Measurements from ENCODE around the gene UCKL1.
"Not testable (repeated sequence)": the region's sequence is repeated elsewhere in the genome, so short reads cannot be mapped to it uniquely, and the experiment has no call there.

The UCKL1 gene

GRCh38 chr20:63972312-63973159 lies 16.3 kb upstream of the UCKL1 start:
- no peak for DNase-seq (ENCODE audit: low read depth, low spot score)

GRCh38 chr20:63971960-63972311 lies 15.7 kb upstream of the UCKL1 start:
- not testable (repeated sequence) for DNase-seq (ENCODE audit: low read depth, low spot score)

DNA sequence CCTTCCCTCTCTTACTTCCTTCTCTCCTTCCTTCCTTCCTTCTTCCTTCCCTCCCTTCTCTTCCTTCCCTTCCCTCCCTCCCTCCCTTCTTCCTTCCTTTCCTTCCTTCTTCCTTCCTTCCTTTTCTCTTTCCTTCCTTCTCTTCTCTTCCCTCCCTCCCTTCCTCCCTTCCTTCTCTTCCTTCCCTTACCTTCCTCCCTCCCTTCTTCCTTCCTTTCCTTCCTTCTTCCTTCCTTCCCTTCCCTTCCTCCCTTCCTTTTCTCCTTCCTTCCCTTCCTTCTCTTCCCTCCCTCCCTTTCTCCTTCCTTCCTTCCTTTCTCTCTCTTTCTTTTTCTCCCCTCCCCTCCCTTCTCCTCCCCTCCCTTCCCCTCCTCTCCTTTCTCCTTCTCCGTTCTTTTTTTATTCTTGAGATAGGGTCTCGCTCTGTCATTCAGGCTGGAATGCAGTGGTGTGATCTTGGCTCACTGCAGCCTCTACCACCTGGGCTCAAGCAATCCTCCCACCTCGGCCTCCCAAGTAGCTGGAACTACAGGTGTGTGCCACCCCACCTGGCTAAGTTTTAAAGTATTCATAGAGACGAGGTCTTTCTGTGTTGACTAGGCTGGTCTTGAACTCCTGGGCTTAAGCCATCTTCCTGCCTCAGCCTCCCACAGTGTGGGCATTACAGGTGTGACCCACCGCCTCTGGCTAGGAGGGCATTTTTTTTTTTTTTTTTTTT lies 14.7 kb upstream of the UCKL1 start:
- DNase-seq (ENCODE audit: low read depth, low spot score): no peak

DNA sequence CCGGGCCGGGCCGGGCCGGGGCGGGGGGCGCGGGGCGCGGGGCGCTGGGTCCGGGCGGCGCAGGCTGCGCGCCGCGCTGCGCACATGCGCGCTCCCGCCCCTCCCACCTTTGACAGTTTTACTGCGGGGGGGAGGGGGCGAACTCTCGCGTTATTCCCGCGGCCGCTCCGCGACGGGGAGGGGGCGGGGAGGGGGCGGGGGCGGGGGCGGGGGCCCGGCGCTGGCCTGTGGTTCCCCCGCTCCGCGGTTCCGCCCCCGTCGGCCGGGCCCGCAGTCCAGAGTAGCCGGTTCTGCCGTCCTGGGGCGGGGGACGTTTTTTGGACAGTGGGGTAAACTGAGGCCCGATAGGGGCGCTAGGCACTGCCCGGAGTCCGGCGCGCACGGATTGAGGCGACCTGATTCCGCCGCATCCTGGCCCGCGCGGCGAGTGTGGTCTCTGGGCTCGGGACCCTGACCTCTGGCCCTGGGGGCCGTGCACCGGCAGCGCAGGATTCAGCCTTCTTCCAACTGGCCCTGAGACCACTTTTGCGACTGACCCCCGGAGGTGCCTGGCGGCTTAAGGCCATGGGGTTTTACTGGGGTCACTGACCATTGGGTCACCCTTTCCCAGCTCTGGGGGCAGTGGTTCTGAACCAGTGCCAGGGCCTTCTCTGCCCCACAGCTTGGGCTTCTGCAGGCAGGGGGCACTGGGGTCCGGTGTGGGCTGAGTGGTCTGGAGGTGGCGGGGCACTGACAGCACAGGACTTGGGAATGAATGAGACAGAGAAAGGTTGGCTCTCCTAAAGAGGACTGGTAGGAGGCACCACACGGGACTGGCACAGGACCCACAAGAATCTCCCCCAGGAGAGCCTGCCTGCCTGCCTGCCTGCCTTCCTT lies 13.9 kb upstream of the UCKL1 start, which contains the start of gene ZNF512B:
Gene ZNF512B (minus strand): TSS at position 93 of the 876 bp plus-strand sequence. CDS start 1,980 bp downstream, outside the sequence.
- DNase-seq (ENCODE audit: low read depth, low spot score): no peak

- no peak for DNase-seq (ENCODE audit: low read depth, low spot score)
Observed at GRCh38 chr20:63968928-63969760, 12.9 kb upstream of the UCKL1 start.

- DNase-seq (ENCODE audit: low read depth, low spot score): no peak
Observed at GRCh38 chr20:63968136-63968927, 12.1 kb upstream of the UCKL1 start.

DNA sequence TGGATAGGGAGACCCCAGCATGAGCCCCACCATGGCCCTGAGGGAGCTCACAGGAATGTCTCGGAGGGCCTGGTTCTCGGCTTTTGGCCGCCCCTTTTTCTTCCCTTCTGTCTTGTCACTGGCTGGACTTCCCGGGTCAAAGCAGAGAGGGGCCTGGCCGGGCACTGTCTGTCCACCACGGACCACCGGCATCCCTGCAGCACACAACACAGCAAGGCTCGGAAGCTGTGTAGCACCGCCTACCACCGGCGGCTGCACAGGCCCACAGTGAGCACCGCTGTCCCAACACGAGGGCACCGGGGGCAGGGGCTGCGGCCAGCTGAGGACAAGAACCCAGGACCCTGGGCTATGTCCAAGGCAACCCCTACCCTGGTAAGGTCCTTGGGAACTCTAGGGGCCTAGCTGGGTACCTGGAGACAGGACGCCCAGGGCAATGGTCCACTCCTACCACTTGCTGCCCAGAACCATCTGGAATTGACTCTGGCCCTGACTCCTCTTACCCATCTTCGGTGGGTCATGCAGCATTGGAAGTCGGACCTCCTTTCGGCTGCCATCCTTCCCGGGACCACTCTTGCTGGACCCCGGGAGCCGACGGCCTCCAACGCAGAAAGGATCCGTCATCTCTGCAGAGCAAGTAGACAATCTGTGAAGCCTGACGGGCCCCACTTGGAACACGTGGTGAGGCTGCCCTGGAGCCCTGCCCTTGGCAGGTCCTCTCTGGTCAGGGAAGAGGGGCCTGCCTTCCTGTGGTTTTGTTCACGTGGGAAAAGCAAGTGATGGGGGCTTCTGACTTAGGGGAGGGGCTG lies 11.3 kb upstream of the UCKL1 start:
- no peak for DNase-seq (ENCODE audit: low read depth, low spot score)

GRCh38 chr20:63966944-63967322 lies 10.7 kb upstream of the UCKL1 start:
- no peak for DNase-seq (ENCODE audit: low read depth, low spot score)

DNA sequence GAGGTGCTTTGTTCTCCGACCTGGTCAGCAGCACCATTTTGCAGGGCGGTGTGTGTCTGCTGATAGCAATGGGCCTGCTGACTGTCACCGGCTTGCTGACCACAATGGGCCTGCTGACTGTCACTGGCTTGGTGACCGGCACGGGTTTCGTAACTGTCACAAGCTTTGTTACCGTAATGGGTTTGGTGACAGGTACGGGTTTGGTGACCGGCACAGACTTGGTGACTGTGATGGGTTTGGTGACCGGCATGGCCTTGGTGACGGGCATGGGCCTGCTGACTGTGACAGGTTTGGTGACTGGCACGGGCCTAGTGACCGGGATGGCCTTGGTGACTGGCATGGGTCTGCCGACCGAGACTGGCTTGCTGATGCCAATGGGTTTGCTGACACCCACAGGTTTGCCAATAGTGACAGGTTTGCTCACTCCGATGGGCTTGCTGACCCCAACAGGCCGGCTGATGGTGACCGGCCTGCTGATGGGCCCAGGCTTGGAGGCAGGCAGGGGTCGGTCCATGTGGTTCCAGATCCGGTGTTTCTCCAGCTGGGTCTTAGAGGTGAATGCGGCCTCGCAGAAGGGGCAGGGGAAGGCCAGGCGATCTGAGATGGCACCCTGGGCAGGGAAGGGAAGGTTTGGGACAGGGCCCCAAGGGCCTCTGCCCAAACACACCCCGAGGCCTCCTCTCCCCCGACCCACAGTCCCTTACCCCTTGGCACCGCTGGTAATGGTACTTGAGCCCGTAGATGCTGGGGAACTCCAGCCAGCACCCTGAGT lies 10.1 kb upstream of the UCKL1 start:
- DNase-seq (ENCODE audit: low read depth, low spot score): no peak

DNA sequence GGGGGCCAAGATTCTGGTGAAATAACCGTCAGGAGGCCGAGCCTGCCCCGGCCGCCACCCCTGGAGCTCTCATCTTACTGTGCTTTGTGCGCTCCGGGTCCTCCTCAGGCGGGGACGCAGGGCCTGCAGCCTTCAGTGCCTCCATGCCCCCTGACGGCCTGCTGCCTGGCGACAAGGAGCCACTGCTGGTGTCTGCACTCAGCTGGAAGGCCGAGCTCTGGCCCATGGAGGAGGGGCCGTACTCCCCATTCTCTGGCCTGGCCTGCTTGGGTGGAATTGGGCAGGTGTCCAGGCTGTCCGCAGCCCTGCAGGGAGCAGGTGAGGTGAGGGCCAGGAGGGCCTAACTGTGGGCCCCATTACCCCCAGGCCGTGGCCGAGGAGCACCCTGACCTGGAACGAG lies 8.2 kb upstream of the UCKL1 start:
- DNase-seq (ENCODE audit: low read depth, low spot score): no peak

- no peak for DNase-seq (ENCODE audit: low read depth, low spot score)
Observed at GRCh38 chr20:63963784-63964301, 7.6 kb upstream of the UCKL1 start.

DNA sequence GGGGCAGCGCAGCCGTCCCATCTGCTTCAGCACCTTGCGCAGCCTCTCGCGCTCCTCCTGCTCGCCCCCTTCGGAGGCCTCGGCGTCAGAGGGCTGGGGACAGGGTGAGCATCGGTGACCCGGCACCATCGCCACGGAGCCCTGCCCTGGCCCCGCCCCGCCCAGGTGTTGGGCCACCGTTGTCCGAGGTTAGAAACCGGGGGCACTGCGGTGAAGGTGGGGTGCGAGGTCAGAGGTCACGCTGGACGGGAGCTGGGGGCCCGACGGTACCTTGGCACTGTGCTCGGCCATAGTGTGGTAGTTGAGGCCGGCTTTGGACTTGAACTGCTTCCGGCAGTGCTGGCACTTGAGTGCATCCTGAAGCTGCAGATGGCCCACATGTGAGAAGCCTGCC lies 7.1 kb upstream of the UCKL1 start:
- no peak for DNase-seq (ENCODE audit: low read depth, low spot score)

DNA sequence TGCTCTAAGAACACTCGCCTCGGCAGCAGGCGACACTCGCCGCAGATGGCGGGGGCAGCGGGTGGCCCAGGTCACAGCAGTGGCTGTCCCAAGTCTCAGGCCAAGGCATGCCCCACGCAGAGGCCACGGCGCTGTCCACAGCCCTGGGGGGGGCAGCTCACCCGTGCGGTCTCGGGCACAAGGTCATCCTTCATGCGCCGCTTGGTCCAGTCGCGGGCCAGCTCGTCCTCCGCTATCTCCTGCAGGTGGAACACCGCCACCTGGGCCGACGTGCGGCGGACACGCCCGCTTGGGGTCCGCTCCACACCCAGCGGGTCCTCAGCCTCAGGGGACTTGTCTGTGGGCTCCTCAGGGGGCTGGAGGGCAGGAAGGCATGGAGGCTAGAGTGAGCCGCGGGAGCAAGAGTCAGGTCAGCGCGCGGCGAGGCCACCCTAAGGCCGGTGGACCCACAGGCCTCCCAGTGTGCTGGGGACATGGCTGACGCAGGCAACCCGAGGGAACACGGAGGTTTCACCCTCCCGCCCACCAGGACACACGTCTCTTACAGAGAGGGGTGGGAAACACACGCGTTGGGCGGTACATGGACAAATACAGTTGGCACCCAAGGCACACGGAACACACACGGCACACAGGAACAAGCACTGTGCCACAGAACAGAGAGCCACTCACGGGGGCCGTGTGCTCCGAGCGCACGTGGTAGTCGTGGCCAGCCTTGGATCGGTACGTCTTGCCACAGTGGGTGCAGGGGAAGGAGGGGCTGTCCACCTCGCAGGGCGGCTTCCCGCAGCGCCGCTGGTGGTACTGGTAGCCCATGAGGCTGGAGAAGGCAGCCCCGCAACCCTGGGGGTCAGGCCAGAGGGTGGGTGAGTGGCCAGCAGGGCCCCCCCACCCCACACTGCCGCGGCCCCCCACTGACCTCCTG lies 6.5 kb upstream of the UCKL1 start:
- no peak for DNase-seq (ENCODE audit: low read depth, low spot score)

DNA sequence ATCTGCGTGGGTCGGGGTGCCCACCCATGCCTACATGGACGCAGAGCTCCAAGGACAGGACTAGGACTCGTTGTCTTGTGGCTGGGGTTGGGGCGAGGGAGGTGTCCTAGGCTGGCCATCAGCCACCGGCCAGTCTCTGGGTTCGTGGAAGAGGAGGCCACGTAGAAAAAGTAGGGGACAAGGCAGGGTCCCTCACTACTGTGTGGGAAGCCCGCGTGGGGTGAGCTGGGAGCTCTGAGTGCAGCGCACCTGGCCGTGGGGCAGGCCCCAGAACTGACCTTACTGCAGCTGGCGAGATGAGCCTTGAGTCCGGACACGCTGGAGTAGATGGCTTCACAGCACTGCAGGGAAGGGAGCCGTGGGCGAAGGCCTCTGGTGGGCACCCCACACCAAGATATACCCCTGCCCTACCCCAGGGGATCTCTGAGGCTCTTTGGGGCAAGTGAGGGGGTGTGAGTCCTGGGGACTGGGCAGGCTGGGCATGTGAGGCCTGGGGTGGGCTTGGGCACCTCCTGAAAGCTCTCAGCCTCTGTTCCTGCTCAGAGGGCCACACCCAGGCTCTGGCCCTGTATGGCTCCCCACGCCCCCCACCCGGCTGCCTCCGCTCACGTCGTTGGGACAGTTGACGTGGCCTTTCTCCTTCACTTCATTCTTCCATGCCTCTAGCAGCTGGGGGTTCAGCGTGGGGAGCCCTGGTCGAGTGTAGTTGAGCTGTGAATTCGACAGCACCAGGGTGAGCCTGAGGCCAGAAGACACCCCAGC lies 5.6 kb upstream of the UCKL1 start:
- no peak for DNase-seq (ENCODE audit: low read depth, low spot score)

GRCh38 chr20:63960654-63961621 lies 4.7 kb upstream of the UCKL1 start:
- not testable (repeated sequence) for DNase-seq (ENCODE audit: low read depth, low spot score)
